Measurements from ENCODE around the gene ZNF136. TPM values are rescaled to one million over a fixed set of nuclear protein-coding genes. Genes with fewer than 3 reads are reported as not detected.

The ZNF136 gene
- total and polyA plus RNA-seq, 2 of the 13 experiments (the other 11 are each of a cell fraction or from before 2014, with no cell fraction given) = 2.5 to 10.2 TPM

DNA sequence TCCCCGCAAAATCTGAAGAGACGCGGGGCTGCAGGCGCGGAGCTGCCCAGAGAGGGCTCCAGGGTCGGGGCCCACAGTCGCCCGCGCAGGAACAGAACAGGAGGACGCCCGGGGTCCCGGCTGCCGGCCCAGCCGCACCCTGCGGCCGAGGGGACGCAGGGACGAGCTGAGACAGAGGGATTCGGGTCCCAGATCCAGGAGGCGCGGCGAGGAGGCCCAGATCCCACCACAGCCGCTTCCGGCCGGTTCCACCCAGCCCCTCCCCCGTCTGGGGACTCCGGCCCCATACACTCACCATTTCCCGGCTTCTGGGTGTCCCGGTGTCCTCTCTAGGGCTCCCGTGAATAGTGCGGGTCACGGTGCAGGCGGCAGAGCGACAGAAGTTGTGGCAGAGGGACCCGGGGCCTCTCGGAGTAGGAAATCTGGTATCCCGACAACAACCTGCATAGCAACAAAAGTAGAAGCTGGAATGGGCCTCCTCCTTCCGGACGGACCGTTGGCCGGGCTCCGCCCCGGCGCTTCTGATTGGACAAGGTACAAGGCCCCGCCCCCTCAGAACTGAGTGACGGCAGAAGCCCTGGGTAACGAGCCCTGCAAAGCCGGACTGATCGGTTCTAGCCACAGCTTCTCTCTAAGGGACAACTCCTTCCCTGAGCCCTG is 22.9 kb upstream of the ZNF136 start, which contains the start of gene ZNF20 (continued):
- TF ChIP-seq DR1 (CRISPR knock-in tag; IDR thresholded peaks at IDR 0.05) (0 out of 2 replicates have a peak, but pooled peaks have one; percentile 28), PITX1 (CRISPR knock-in tag; IDR thresholded peaks at IDR 0.05) (0 out of 2 replicates have a peak, but pooled peaks have one; percentile 8), ZNF354B (CRISPR knock-in tag; IDR thresholded peaks at IDR 0.05) (no peak), NR0B2 (CRISPR knock-in tag; IDR thresholded peaks at IDR 0.05) (0 out of 2 replicates have a peak, but pooled peaks have one; percentile 34), RELA (CRISPR knock-in tag; IDR thresholded peaks at IDR 0.05) (no peak), ZNF124 (CRISPR knock-in tag; IDR thresholded peaks at IDR 0.05) (no peak), U2AF1 (optimal IDR thresholded peaks at IDR 0.05; ENCODE audit: low read depth, low read length) (no peak), ATM (IDR thresholded peaks at IDR 0.05; ENCODE audit: borderline replicate concordance) (no peak), THYN1 (CRISPR knock-in tag; IDR thresholded peaks at IDR 0.05; ENCODE audit: borderline replicate concordance, low read depth) (no peak), ZNF382 (CRISPR knock-in tag; IDR thresholded peaks at IDR 0.05; ENCODE audit: borderline replicate concordance) (no peak), HNF4A (CRISPR knock-in tag; IDR thresholded peaks at IDR 0.05) (no peak), MTA1 (CRISPR knock-in tag; IDR thresholded peaks at IDR 0.05; ENCODE audit: borderline replicate concordance) (no peak), ZSCAN12 (CRISPR knock-in tag; IDR thresholded peaks at IDR 0.05) (0 out of 2 replicates have a peak, but pooled peaks have one; percentile 72), THAP11 (CRISPR knock-in tag; IDR thresholded peaks at IDR 0.05) (no peak), CEBPG (CRISPR knock-in tag; IDR thresholded peaks at IDR 0.05) (no peak; the same call in 1 of the 2 replicates), NFE2L2 (IDR thresholded peaks at IDR 0.05; ENCODE audit: low read length) (no peak), ZNF549 (CRISPR knock-in tag; IDR thresholded peaks at IDR 0.05) (no peak), SETDB1 (CRISPR knock-in tag; IDR thresholded peaks at IDR 0.05; ENCODE audit: borderline replicate concordance) (no peak), ARNT (IDR thresholded peaks at IDR 0.05) (no peak), IKZF4 (CRISPR knock-in tag; IDR thresholded peaks at IDR 0.05; ENCODE audit: borderline replicate concordance, low read depth, not compliant biosample characterization) (no peak), ZNF550 (CRISPR knock-in tag; IDR thresholded peaks at IDR 0.05; ENCODE audit: borderline replicate concordance) (no peak), HOXA3 (CRISPR knock-in tag; IDR thresholded peaks at IDR 0.05) (peak; percentile 40)
- TF ChIP-seq, protein P1, sequence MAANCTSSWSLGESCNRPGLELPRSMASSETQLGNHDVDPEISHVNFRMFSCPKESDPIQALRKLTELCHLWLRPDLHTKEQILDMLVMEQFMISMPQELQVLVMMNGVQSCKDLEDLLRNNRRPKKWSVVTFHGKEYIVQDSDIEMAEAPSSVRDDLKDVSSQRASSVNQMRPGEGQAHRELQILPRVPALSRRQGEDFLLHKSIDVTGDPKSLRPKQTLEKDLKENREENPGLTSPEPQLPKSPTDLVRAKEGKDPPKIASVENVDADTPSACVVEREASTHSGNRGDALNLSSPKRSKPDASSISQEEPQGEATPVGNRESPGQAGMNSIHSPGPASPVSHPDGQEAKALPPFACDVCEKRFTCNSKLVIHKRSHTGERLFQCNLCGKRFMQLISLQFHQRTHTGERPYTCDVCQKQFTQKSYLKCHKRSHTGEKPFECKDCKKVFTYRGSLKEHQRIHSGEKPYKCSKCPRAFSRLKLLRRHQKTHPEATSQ (CRISPR knock-in tag; IDR thresholded peaks at IDR 0.05; ENCODE audit: borderline replicate concordance) = no peak
- TF ChIP-seq, protein P2, sequence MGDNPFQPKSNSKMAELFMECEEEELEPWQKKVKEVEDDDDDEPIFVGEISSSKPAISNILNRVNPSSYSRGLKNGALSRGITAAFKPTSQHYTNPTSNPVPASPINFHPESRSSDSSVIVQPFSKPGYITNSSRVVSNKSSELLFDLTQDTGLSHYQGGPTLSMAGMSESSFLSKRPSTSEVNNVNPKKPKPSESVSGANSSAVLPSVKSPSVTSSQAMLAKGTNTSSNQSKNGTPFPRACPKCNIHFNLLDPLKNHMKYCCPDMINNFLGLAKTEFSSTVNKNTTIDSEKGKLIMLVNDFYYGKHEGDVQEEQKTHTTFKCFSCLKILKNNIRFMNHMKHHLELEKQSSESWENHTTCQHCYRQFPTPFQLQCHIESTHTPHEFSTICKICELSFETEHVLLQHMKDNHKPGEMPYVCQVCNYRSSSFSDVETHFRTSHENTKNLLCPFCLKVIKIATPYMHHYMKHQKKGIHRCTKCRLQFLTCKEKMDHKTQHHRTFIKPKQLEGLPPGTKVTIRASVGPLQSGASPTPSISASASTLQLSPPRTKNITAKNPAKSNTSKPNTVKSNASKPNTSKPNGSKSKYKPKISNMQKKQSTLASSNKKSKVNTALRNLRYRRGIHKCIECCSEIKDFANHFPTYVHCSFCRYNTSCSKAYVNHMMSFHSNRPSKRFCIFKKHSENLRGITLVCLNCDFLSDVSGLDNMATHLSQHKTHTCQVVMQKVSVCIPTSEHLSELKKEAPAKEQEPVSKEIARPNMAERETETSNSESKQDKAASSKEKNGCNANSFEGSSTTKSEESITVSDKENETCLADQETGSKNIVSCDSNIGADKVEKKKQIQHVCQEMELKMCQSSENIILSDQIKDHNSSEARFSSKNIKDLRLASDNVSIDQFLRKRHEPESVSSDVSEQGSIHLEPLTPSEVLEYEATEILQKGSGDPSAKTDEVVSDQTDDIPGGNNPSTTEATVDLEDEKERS (CRISPR knock-in tag; IDR thresholded peaks at IDR 0.05) = no peak

Measured in HepG2 (cell line).